HEK293 (cell line): ENCODE measurements around the gene HLA-DQB2.

Source experiments
- CTCF ChIA-PET: fragments of 350-600 bp; formaldehyde crosslinking; extraction: SDS; loops from one replicate; lab custom pipeline; 2021; ENCODE audit warnings: antibody characterized with exemption; lab: Yijun Ruan, JAX
- POLR2A ChIA-PET: fragments of 300-600 bp; formaldehyde crosslinking; extraction: SDS; loops from one replicate; lab custom pipeline; 2020; ENCODE audit warnings: antibody characterized with exemption, inconsistent platforms; lab: Yijun Ruan, JAX
- H3K27ac ChIP-seq: fragments of 200-500 bp; sonication (Bioruptor generic); 2 replicates; pipeline ENCODE4 v1.5.1; 2014; ENCODE audit warnings: low read depth, low read length, control low read depth, inconsistent platforms; ENCODE audit errors: extremely low read depth
- H3K36me3 ChIP-seq, 2 experiments: fragments of 200-500 bp in 1 of 2; sonication (Bioruptor generic) in 1 of 2; 1 replicate in 1 of 2; 2 replicates in 1 of 2; pipeline ENCODE4 v1.5.1; 2014 to 2017; ENCODE audit warnings: inconsistent platforms in 2 of 2, low read length in 2 of 2; ENCODE audit not compliant: control insufficient read depth in 2 of 2, insufficient read depth in 1 of 2
- H3K4me1 ChIP-seq: fragments of 200-500 bp; sonication (Bioruptor generic); 2 replicates; pipeline ENCODE4 v1.5.1; 2014; ENCODE audit warnings: mild to moderate bottlenecking, low read length, inconsistent platforms; ENCODE audit not compliant: control insufficient read depth, insufficient read depth
- H3K4me3 ChIP-seq: 2 replicates; pipeline ENCODE4 v1.5.1; 2011; ENCODE audit warnings: low read depth, mild to moderate bottlenecking, control low read depth, low read length, moderate library complexity
- H3K9me3 ChIP-seq: fragments of 200-500 bp; sonication (Bioruptor generic); 2 replicates; pipeline ENCODE4 v1.5.1; 2014; ENCODE audit warnings: low read depth, low read length, inconsistent platforms; ENCODE audit not compliant: control insufficient read depth, insufficient read depth
- KLF8 ChIP-seq: fragments of 450-650 bp; formaldehyde crosslinking; IDR thresholded peaks from 2 replicates; pipeline ENCODE4 v1.5.1; 2016; ENCODE audit warnings: missing biosample characterization, missing genetic modification characterization
- MEIS1 ChIP-seq: sonication (generic); formaldehyde crosslinking; IDR thresholded peaks from 2 replicates; pipeline ENCODE4 v1.8.1; 2022; ENCODE audit warnings: missing genetic modification reagents, mild to moderate bottlenecking, borderline replicate concordance
- MYNN ChIP-seq: fragments of 450-650 bp; formaldehyde crosslinking; IDR thresholded peaks from 2 replicates; pipeline ENCODE4 v1.5.1; 2016; ENCODE audit warnings: missing biosample characterization, missing genetic modification characterization, borderline replicate concordance
- ZNF132 ChIP-seq: fragments of 450-650 bp; formaldehyde crosslinking; IDR thresholded peaks from 2 replicates; pipeline ENCODE4 v1.5.1; 2017; ENCODE audit warnings: missing biosample characterization, missing genetic modification characterization, borderline replicate concordance
- ZNF248 ChIP-seq: fragments of 450-650 bp; formaldehyde crosslinking; IDR thresholded peaks from 2 replicates; pipeline ENCODE4 v1.5.1; 2017; ENCODE audit warnings: missing biosample characterization, missing genetic modification characterization
- ZNF324 ChIP-seq: fragments of 450-650 bp; formaldehyde crosslinking; IDR thresholded peaks from 2 replicates; pipeline ENCODE4 v1.5.1; 2016; ENCODE audit warnings: missing biosample characterization, missing genetic modification characterization
- ZNF366 ChIP-seq: fragments of 450-650 bp; formaldehyde crosslinking; conservative IDR thresholded peaks from 2 replicates; pipeline ENCODE4 v1.5.1; 2016; ENCODE audit warnings: missing biosample characterization, missing genetic modification characterization
- ZNF610 ChIP-seq: fragments of 450-650 bp; formaldehyde crosslinking; IDR thresholded peaks from 2 replicates; pipeline ENCODE4 v1.5.1; 2016; ENCODE audit warnings: missing biosample characterization, missing genetic modification characterization, borderline replicate concordance
- ZNF623 ChIP-seq: fragments of 450-650 bp; formaldehyde crosslinking; IDR thresholded peaks from 2 replicates; pipeline ENCODE4 v1.5.1; 2016; ENCODE audit warnings: missing biosample characterization, missing genetic modification characterization
- ZNF626 ChIP-seq: fragments of 450-650 bp; sonication (Bioruptor Pico); formaldehyde crosslinking; IDR thresholded peaks from 2 replicates; pipeline ENCODE4 v1.5.1; 2018; ENCODE audit warnings: missing biosample characterization, missing genetic modification characterization, inconsistent platforms
- ZSCAN30 ChIP-seq: fragments of 450-650 bp; IDR thresholded peaks from 2 replicates; pipeline ENCODE4 v1.5.1; 2018; ENCODE audit warnings: missing biosample characterization, mild to moderate bottlenecking, missing genetic modification characterization, moderate library complexity
- TF ChIP-seq, protein P1 (sequence below): fragments of 450-650 bp; formaldehyde crosslinking; IDR thresholded peaks from 2 replicates; pipeline ENCODE4 v1.5.1; 2016; ENCODE audit warnings: missing biosample characterization, missing genetic modification characterization, low read depth
- TF ChIP-seq, protein P2 (sequence below): fragments of 450-650 bp; formaldehyde crosslinking; IDR thresholded peaks from 2 replicates; pipeline ENCODE4 v1.5.1; 2016; ENCODE audit warnings: missing biosample characterization, missing genetic modification characterization

HLA-DQB2 gene

DNA sequence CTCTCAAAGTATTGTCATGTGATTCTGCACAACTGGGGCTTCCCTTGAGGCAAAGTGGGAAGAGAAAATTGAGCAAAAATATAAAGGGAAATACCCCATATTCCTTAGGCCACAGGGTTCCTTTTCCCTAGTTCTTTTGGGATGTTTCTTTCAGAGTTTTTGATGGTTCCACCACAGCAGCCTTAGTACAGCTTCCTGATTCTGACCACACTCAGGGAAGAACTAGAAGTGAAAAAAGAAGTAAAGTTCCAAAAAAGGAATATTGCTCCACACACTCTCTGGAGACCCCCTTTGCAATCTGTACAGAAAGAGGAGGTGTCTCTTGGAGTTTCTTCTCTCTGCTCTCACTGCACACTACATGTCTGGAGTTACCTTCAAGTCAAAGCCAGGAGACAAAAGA lies 50.1 kb downstream of the HLA-DQB2 start:
- ChIA-PET POLR2A (no interaction called here), CTCF (interaction anchor here (0.5 to 3.1 kb wide), 6 partner anchors 12 to 74 kb away, joined by 3 to 27 read pairs (median 4); no protein-coding TSS in a partner anchor)
- Histone ChIP-seq H3K4me3 (no peak overlapping the region), H3K27ac (no peak overlapping the region), H3K9me3 (no peaks in the 10 kb centered on the region), H3K36me3 (no peaks in the 10 kb centered on the region), H3K4me1 (no peaks in the 10 kb centered on the region)
- TF ChIP-seq ZNF324 (tag by site-specific recombination) (no peak), ZNF623 (tag by site-specific recombination) (no peak), ZNF132 (tag by site-specific recombination) (no peak), ZNF248 (tag by site-specific recombination) (no peak), MYNN (tag by site-specific recombination) (no peak), ZSCAN30 (no peak)
- TF ChIP-seq, protein P1, sequence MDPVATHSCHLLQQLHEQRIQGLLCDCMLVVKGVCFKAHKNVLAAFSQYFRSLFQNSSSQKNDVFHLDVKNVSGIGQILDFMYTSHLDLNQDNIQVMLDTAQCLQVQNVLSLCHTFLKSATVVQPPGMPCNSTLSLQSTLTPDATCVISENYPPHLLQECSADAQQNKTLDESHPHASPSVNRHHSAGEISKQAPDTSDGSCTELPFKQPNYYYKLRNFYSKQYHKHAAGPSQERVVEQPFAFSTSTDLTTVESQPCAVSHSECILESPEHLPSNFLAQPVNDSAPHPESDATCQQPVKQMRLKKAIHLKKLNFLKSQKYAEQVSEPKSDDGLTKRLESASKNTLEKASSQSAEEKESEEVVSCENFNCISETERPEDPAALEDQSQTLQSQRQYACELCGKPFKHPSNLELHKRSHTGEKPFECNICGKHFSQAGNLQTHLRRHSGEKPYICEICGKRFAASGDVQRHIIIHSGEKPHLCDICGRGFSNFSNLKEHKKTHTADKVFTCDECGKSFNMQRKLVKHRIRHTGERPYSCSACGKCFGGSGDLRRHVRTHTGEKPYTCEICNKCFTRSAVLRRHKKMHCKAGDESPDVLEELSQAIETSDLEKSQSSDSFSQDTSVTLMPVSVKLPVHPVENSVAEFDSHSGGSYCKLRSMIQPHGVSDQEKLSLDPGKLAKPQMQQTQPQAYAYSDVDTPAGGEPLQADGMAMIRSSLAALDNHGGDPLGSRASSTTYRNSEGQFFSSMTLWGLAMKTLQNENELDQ (tag by site-specific recombination), result no peak
- TF ChIP-seq, protein P2, sequence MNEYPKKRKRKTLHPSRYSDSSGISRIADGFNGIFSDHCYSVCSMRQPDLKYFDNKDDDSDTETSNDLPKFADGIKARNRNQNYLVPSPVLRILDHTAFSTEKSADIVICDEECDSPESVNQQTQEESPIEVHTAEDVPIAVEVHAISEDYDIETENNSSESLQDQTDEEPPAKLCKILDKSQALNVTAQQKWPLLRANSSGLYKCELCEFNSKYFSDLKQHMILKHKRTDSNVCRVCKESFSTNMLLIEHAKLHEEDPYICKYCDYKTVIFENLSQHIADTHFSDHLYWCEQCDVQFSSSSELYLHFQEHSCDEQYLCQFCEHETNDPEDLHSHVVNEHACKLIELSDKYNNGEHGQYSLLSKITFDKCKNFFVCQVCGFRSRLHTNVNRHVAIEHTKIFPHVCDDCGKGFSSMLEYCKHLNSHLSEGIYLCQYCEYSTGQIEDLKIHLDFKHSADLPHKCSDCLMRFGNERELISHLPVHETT, result no peak

DNA sequence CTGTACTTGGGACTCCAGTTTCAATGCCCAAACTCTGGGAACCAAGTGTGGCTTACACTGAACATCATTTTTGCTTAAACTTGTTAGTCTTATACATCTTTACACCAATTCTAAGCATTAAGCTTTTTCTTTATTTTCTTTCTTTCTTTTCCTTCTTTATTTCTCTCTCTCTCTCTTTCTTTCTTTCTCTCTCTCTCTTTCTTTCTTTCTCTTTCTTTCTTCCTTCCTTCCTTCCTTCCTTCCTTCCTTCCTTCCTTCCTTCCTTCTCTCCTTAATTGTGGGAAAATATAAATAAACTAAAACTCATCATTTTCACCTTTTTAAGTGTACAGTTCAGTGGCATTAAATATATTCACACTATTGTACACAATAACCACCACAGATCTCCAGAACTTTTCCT lies 53.7 kb downstream of the HLA-DQB2 start:
- CTCF ChIA-PET, result interaction anchor here (1.0 kb wide), 1 partner anchor 296 kb away, joined by 3 read pairs; no protein-coding TSS in a partner anchor
- Histone ChIP-seq H3K36me3 (no peaks in the 10 kb centered on the region), H3K27ac (no peak overlapping the region), H3K4me1 (no peaks in the 10 kb centered on the region), H3K4me3 (no peak overlapping the region), H3K9me3 (no peaks in the 10 kb centered on the region)
- POLR2A ChIA-PET, result no interaction called here
- TF ChIP-seq ZNF626 (tag by site-specific recombination), result no peak
- TF ChIP-seq ZNF366 (tag by site-specific recombination), result peak; percentile 76
- TF ChIP-seq MEIS1 (CRISPR knock-in tag), result no peak
- no peak for TF ChIP-seq KLF8 (tag by site-specific recombination)
- no peak for TF ChIP-seq ZNF610 (tag by site-specific recombination)
